Choroid plexus epithelial cell (primary cell): ENCODE results near the gene LMBR1L.
"Not testable (repeated sequence)": the region's sequence is repeated elsewhere in the genome, so short reads cannot be mapped to it uniquely, and the experiment has no call there.

Experiments used
- DNase-seq: peaks from one replicate; pipeline ENCODE4 v3.0.0-alpha.2; 2010; ENCODE audit warnings: low read depth
- H3K4me3 ChIP-seq: 2 replicates; pipeline ENCODE4 v1.5.1; 2011; ENCODE audit warnings: low read depth, mild to moderate bottlenecking, control low read depth, low read length, moderate library complexity
- TF ChIP-seq, protein P1 (sequence below): conservative IDR thresholded peaks from 2 replicates; pipeline ENCODE4 v1.5.1; 2011; ENCODE audit warnings: low read depth, mild to moderate bottlenecking, control low read depth, inconsistent platforms, low read length, moderate library complexity

Gene LMBR1L

DNA sequence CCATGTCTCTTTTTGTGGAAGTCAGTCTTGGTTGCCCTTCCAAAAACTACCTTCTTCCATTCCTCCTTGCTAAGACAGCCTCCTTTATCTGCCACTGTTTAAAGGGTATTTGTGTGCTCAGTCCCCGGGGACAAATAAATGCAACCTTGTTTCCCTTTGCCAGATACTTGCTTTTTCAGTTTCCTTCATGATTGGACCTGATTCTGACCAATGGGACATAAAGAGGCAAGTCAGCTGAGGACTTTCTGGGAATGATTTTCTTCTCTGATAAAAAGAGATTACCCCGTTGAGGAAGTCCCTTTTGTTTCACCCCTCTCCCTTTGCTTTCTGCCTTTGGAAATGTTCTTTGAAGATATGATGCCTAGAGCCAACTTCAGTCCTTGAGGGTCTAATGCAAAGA, 27.9 kb upstream of the LMBR1L start:
- peak; percentile 16 for DNase-seq
- no peak overlapping the region for H3K4me3 ChIP-seq
- TF ChIP-seq, protein P1, sequence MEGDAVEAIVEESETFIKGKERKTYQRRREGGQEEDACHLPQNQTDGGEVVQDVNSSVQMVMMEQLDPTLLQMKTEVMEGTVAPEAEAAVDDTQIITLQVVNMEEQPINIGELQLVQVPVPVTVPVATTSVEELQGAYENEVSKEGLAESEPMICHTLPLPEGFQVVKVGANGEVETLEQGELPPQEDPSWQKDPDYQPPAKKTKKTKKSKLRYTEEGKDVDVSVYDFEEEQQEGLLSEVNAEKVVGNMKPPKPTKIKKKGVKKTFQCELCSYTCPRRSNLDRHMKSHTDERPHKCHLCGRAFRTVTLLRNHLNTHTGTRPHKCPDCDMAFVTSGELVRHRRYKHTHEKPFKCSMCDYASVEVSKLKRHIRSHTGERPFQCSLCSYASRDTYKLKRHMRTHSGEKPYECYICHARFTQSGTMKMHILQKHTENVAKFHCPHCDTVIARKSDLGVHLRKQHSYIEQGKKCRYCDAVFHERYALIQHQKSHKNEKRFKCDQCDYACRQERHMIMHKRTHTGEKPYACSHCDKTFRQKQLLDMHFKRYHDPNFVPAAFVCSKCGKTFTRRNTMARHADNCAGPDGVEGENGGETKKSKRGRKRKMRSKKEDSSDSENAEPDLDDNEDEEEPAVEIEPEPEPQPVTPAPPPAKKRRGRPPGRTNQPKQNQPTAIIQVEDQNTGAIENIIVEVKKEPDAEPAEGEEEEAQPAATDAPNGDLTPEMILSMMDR = no peak

DNA sequence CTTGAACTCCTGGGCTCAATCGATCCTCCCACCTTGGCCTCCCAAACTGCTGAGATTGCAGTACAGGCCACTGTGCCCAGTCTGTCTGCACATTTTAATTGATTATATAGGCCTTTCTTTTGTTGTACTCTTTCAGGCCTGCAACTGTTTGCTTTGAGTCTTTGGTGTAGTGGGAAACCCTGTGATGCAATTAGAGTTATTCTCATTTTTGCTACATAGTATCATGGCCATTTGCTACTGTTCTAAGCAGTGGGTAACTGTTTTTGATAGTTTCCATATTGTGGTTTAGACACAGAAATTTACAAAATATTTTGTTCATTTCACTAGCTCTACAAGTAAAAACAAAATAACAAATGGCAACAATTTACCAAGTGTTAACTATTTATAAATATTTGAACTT, 26.8 kb upstream of the LMBR1L start:
- TF ChIP-seq, protein P1 = no peak
- no peak for DNase-seq
- H3K4me3 ChIP-seq = no peak overlapping the region

DNA sequence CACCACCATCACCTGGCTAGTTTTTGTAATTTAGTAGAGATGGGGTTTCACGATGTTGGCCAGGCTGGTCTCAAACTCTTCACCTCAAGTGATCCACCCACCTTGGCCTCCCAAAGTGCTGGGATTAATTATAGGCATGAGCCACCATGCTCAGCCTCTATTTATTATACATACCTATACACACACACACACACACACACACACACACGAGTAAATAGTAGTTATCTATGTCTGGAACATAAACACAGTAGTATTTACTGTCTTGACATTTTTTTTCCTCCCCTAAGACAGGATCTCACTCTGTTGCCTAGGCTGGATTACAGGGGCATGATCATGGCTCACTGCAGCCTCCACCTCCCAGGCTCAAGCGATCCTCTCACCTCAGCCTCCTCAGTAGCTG, 26.4 kb upstream of the LMBR1L start:
- H3K4me3 ChIP-seq, DNase-seq: not testable (repeated sequence)

DNA sequence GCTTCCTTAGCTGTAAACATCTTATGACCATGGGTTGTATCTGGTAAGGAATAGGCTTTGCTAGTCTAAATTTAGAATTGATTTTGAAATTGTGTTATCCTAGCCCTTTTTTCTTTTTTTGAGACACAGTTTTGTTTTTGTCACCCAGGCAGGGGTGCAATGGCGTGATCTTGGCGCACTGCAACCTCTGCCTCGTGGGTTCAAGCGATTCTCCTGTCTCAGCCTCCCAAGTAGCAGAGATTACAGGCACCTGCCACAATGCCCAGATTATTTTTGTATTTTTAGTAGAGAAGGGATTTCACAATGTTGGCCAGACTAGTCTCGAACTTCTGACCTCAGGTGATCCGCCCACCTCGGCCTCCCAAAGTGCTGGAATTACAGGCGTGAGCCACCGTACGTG, 22.9 kb upstream of the LMBR1L start:
- no peak overlapping the region for H3K4me3 ChIP-seq
- TF ChIP-seq, protein P1 = no peak
- DNase-seq = no peak

DNA sequence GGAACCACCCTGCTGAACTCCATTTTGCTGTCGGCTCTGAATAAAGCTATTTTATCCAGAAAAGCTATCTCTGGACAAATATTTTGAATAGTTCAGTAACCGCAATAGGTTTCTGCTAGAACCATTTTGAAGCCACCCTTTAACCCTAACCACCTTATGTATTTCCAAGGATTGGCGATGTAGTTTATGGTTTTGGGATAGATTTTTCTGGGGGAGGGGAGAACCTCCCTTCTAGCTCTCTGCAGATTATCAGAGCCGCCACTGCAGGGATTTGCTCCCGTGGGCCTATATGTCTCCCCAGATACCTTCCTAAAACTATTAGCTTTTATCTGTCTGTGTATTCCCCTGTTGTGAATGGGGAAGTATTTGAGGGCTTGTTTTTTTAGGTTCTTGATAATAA, 22.4 kb upstream of the LMBR1L start:
- DNase-seq = no peak
- H3K4me3 ChIP-seq = peak overlapping the region; percentile 20
- TF ChIP-seq, protein P1 = no peak

DNA sequence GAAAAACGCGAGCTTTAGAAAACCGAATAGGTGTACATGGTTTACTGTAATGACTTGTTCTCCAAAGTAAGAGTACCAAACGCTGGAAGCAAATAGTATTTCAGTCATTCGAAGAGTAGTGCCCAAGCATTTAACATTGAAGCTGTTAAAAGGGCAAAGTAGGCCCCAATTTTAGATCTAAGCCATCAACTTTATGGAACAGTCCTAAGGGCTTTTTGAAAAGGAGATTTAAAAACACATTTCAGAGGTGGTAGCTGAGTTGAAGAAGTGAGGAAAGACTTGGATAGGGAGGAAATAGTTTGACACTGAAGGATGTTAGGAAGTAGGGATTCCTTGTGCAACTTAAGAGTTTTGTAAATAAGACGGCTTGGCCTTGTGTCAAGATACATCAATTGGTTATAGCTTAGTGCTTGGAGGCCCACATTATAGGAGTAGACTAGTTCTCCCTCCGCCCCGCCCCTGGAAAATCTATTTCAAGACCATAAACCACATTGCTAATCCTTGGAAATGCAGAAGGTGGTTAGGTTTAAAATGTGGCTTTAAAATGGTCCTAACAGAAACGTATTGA, 21.3 kb upstream of the LMBR1L start:
- peak; percentile 56 for DNase-seq
- TF ChIP-seq, protein P1 = no peak
- H3K4me3 ChIP-seq = peak overlapping the region; percentile 57

DNA sequence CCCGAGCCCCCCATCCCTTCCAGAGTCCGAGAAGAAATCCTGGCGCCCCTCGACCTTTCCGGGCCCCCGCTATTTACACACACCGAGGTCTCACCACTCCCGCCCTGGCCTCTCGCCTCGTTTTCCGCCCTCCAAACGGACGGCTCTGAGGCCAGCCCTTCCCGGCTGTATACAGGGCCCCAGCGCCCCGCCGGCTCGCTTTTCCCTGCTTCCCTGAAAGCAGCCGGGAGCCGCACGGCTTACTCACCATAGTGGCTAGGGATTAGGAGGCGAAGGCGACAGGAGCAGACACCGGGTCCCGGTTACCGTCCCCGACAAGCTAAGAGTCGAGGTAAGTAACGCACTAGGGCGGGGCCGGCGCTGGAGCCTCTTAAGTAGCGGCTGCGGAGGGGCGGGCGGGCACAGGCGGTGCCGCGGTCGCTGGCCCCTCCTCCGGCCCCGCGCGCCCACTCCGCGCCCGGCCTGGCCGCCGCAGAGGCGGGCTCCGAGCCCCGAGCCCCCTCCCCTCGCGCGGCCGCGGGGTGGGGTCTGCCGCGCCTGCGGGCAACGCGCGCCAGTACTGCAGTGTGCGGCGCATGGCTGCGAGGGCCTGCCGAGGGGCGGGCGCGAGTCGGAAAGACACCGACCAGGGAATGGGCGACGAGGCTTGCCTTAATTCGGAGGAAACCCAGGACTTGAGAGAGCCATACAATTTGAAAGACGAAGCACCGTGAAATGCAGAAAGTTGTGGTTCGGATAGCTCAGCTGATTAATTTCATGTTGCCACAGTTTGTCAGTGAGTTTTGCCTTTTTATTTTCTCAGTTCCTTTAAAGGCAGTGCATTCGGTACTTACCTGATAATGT, 20.6 kb upstream of the LMBR1L start, which contains the start of gene TUBA1B:
Gene TUBA1B, minus strand, starts transcription at position 345 of the 843 bp plus-strand sequence. Its CDS starts 95 bp downstream, at position 250.
- peak; percentile 90 for DNase-seq
- TF ChIP-seq, protein P1 = no peak
- peak within 1 kb of the TSS; percentile 99 for H3K4me3 ChIP-seq
